Esophagus mucosa (tissue), 1 donor: Measurements from ENCODE around the gene UBTD1. TPM values are rescaled to one million over a fixed set of nuclear protein-coding genes. Genes with fewer than 3 reads are reported as not detected.
A peak's percentile ranks its signal among the peaks of the same experiment; 100 is the strongest.
"Not testable (repeated sequence)": the region's sequence is repeated elsewhere in the genome, so short reads cannot be mapped to it uniquely, and the experiment has no call there.

ENCODE experiments used
- ATAC-seq: fragments of 200-7000 bp; cut with Tn5 transposase; one replicate; pipeline ENCODE4 v1.9.1; 2020
- total RNA-seq: library from RNA; stranded (reverse); gene quantifications from one replicate; pipeline ENCODE4 v1.2.4, GENCODE V29; 2023
- donor health status: DM: yes; HTN: yes; CAD: no.

The UBTD1 gene
- total RNA-seq, 1 donor from 2014 or later = 5.1 TPM

- ATAC-seq = no peak
Observed at GRCh38 chr10:97566336-97566996, 67.7 kb downstream of the UBTD1 start.

DNA sequence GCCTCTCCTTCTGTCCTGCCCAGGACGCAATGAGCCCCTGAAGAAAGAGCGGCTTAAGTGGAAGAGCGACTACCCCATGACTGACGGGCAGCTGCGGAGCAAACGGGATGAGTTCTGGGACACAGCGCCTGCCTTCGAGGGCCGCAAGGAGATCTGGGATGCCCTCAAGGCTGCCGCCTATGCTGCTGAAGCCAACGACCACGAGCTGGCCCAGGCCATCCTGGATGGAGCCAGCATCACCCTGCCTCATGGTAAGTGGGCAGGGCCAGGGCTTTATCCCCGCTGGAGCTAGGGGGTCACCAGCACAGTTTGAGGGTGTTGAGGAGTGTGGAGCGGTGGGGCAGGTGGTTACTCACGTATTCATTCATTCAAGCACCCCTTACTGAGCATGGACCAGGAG is 69.2 kb downstream of the UBTD1 start:
- no peak for ATAC-seq

GRCh38 chr10:97570146-97570788 is 71.5 kb downstream of the UBTD1 start:
- ATAC-seq = no peak

DNA sequence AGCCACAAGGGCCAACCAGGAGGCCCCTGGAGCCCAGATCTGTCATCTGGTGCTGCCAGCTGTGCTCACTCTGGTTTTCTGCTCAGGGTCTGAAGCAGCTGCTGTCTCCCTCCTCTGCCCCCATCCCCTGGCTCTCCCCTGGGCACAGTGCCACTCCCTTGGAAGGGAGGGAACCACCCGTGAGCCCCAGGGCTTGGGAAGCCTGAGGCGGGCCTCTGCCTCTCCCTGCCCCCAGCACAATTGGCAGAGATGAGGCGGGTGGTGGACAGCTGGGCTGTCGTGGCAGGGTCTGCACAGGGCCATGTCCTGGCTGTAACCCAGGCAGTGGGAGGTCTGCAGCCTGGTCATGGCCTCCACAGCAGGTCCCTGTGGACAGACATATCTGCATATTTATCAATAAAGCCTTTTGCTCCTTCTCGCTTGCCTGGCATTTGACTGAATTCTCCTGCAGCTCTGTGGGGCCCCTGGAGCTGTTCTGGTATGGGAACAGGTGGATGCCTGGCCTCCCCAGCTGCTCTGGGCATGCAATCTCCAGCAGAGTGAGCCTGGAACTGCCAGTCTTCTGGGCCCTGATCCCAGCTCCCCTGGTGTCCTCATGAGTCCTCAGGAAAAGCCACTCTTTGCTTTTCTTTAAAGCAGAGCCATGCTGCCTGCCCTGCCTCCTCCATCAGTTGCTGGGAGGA is 72.2 kb downstream of the UBTD1 start:
- ATAC-seq = no peak

- ATAC-seq = peak; percentile 96
Observed at GRCh38 chr10:97571622-97572021, 72.9 kb downstream of the UBTD1 start.

- ATAC-seq = peak; percentile 78
Observed at GRCh38 chr10:97572214-97572989, 73.7 kb downstream of the UBTD1 start, which contains the start of gene ANKRD2. TSS of gene ANKRD2 (plus strand) at chr10:97572779. CDS start at chr10:97572789, 10 bp downstream.

DNA sequence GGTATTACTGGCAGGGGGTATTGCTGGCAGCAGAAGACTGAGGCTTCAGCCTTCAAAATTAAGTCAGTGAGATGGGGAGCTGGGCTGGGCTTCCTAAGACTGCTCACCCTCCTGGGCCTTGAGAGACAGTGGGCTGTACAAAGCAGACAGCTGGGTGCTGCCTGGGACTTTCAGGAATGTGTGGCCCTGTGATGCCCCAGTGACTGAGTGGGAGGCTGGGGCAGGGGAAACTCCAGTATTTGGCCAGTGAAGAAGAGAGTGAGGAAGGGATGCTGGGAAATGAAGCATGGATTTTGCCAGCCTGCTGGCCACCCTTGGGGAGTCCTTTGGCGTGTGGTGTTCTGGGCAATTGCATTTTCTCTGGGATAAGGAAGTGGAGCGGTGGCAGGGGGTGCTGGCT is 74.3 kb downstream of the UBTD1 start:
- no peak for ATAC-seq

GRCh38 chr10:97573672-97574071 is 74.9 kb downstream of the UBTD1 start:
- ATAC-seq = no peak

- peak; percentile 37 for ATAC-seq
Observed at GRCh38 chr10:97574374-97575126, 75.8 kb downstream of the UBTD1 start.

DNA sequence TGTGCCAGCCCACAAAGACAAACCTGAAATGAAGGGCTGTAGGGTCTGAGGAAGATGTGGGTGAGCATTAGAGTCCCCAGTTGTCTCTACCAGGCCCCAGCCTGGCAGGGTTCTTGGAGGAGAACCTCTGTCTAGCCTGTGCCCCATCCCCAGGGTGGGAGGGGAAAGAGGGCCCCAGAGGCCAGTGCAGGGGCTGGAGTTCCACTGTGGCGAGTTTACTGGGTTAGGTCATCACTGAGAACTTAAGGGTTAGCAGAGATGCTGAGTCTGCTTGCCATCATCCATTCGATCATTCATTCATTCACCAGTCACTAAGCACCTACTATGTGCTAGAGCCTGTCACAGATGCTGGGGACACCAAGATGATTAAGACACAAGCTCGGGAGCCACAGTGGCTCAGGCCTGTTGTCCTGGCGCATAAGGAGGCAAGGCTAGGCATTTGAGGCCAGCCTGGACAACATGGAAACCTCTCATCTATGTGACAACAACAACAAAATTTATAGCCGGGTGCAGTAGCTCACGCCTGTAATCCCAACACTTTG is 76.5 kb downstream of the UBTD1 start:
- ATAC-seq = no peak

- ATAC-seq = not testable (repeated sequence)
Observed at GRCh38 chr10:97576487-97576886, 77.8 kb downstream of the UBTD1 start.

GRCh38 chr10:97577701-97578100 is 79.0 kb downstream of the UBTD1 start:
- ATAC-seq = no peak

- ATAC-seq = no peak
Observed at GRCh38 chr10:97578171-97578844, 79.6 kb downstream of the UBTD1 start.

DNA sequence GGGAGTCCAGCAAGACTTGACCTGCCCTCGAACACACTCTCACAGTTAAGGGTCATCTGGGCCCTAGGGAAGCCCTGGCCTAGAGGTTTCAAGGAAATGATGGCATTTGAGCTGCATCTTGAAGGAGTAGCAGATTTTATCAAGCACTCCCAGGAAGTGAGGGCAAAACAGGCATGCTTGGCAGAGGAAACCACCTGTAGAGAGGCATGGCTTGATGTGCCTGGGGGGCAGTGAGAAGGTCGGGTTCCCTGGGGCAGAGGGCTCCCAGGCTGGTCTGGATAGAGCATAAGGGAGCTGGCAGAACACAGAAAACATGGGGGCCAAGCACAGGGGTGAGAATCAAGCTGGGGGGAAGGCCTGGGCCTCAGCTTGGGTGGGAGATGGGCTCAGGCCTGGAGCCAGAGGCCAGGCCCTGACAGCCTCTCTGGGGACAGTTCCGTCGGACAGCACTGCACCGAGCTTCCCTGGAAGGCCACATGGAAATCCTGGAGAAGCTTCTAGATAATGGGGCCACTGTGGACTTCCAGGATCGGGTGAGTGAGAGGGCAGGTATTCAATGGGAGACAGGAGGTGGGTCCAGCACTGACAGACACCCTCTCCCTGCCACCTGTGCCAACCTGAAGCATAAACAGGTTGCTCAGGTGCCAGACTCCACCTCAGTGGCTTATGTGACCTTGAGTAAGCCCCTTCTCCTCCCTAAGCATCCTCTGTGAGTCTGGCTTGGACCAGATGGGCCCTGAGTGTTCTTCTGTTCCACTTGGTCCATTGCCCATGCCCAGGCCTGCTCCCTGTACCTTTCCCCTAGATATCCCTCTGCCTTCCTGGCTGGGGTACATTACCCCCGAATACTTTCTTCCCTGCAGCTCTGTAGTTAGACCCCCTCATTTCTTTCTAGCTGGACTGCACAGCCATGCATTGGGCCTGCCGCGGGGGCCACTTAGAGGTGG is 82.0 kb downstream of the UBTD1 start:
- ATAC-seq = no peak

DNA sequence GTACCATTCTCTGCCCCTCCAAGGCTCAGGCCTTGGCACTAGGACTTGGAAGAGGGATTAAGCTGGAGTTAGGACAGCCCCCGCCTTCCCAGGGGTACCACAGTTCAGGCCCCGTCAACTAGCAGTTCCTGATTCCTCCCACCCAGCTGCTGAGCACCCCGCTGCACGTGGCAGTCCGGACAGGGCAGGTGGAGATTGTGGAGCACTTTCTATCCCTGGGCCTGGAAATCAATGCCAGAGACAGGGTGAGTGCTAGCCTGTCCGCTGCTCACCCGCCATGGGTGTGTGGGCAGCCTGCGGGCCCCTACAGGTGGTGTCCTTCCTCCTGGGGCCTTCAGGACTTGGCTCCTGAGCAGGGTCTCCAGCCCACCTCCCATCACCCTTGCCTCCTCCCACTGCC is 83.4 kb downstream of the UBTD1 start:
- ATAC-seq = no peak

DNA sequence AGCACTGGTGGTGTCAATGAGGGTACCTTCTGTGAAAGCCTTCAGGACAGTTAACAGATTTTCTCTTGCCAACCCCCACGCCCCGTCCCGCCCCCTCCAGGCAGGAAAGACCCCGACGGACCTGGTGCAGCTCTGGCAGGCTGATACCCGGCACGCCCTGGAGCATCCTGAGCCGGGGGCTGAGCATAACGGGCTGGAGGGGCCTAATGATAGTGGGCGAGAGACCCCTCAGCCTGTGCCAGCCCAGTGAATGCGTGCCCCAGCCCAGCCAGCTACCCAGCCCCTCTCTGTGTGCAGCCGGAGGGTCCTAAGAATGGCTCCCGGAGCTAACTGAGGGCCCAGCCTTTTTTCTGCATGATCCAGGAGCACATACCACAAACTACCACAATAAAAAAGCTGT is 84.8 kb downstream of the UBTD1 start:
- ATAC-seq = no peak

- ATAC-seq = peak; percentile 97
Observed at GRCh38 chr10:97584060-97584797, 85.5 kb downstream of the UBTD1 start, which contains the start of gene HOGA1. TSS of gene HOGA1 (plus strand) at chr10:97584389. CDS start at chr10:97584704, 315 bp downstream.

DNA sequence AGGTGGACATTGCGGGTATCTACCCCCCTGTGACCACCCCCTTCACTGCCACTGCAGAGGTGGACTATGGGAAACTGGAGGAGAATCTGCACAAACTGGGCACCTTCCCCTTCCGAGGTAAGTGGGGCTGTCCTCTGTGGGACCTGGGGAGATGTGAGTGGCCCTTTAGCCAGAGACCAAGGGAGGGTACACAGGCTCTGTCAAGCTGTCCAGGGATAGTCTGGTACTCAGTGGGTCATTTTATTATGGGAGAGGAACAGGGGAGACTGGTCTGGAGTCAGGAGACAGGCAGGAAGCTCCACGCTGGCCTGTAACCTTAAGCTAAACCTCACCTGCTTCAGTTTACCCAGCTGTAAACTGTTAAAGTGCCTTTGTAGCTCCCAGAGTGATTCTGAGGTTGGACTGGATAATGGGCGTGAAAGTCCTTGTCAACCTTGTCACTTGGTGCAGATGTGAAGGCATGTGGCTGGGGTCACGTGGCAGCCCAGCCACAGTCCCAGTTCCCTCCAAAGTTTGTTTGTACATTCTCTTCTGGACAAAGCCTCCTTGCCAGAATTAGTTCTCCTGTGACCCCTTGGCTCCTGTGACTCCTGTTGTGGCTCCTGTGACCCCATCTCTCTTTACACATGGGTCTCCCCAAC is 86.2 kb downstream of the UBTD1 start:
- ATAC-seq = no peak

- ATAC-seq = no peak
Observed at GRCh38 chr10:97585439-97585811, 86.7 kb downstream of the UBTD1 start.
